Measurements from ENCODE around the gene LRP1B.

The LRP1B gene

DNA sequence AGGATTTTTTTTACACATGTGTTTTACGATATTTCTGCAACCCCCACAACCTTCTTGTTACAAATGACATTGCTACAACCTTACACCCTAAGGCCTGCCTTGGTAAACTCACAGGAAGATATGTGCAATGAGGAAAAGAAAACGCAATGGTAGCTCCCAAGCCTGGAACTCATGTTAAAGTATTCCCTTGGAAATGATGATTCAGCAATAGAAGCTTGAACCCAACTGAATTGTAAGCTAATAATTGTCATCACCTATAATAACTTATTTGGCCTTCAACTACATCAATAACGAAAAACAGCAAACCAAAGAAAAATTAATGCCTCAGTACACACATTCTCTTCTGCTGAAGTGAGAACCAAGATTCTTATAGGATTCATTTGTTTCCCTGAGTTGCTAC lies 491.0 kb downstream of the LRP1B start:
- no peak for DNase-seq

DNA sequence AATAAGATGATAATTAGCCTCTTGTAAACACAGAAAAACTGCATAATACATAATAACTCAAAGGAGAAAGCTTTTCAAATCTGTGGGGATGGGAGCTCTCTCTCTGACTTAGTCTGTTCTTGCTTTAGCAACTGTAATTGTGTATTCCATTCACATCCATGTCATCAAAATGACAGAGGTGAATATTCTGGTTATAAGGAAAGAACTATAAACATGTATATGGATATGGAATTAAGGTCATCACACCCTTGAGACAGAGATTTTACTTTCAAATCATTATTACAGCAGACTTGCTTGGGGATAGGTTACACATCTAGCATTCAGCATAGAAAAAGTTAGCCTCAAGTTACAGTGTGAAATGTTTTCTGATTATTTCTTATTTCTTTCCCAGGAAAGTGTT lies 497.7 kb downstream of the LRP1B start:
- no peak for DNase-seq

DNA sequence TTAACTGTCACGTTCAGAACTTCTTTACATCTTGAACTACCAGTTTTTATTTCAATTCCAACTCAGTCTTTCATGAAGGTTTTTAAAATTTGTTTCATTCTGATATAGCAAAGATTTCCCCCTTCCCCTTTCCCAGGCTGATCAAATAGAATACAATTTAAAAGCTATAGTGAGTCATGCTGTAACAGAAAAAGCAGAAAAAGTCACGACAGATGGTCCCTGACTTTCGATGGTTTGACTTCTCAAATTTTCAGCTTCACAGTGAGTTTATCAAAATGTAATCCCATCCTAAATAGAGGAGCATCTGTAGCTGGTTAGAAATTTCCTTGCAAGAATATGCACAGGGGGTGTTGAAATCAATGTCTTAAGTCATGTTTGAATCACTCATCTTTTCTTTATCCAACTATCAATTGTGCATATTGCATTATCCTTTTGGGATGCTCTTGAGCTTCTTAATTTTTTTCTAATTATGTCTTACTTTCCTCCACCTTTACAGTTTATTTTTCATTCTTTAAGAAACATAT lies 500.3 kb downstream of the LRP1B start:
- DNase-seq: no peak

DNA sequence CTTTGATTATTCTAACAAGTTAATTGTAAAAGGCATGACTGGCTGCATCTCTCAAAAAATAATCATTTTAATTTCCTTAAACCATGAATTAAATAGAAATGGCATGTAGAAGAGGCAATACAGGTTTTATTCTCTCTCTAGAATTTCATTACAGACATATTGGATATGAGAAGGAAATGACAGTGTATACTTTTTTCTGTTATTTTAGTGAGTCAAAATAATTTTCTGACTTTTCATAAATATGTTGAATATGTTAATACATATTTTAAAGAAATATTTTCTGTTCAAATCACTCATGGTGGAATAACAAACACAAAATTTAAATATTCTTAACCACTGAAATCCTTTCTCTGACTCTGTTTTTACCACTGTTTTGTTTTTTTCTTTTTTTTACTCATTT lies 510.4 kb downstream of the LRP1B start:
- DNase-seq: no peak

DNA sequence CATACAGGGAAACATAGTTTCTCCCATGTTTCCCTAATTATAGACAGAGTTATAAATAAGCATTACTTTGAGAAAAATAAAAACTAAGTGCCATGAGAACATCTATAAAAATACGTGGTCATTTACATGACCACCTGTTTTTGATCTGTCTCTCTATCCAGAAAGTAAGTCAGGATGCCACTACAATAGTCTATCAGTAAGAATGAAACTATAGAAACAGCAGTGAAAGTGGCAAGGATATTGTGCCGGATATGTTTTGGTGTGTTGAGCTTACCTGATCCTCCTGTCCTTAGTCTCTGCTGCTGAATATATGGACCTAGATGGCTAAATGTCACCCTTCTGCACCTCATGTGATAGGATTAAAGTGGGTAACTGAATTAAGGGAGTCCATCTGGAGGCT lies 512.4 kb downstream of the LRP1B start:
- no peak for DNase-seq

DNA sequence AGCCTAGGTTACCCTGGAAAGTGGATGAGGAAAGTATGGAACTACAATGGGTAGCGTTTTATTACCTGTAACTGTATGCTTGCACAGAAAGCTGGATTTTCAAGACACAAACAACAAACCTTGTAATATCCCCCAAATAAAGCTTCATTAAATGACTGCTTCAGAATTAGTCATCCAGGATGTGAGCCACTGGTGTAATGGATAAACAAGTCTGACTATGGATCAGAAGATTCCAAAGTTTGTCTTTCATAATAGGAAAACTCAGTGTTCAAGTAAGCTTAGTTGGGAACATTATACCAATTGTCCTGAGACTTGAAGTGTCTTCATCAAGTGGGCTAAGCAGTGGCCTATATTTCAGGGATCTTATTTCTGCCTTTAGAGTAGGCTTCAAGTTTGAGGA lies 518.8 kb downstream of the LRP1B start:
- no peak for DNase-seq

DNA sequence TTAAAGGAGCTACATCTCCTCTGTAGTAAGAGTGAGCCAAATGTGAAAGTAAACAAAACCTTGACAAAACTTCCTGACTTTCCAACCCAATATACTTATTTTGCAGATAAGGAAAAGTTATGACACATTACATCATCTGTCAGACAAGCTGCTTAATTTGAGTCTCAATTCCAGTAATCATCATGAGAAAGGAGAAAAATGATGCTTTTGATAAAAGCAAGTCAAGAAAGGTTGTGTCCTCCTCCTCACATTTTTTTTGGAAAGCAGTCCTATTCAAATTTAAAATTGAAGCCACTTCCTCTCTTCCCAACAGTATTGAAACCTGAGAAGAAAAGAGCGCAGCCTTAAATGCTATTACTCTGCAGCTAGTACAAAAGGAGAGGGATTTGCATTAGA lies 519.6 kb downstream of the LRP1B start:
- DNase-seq: no peak

DNA sequence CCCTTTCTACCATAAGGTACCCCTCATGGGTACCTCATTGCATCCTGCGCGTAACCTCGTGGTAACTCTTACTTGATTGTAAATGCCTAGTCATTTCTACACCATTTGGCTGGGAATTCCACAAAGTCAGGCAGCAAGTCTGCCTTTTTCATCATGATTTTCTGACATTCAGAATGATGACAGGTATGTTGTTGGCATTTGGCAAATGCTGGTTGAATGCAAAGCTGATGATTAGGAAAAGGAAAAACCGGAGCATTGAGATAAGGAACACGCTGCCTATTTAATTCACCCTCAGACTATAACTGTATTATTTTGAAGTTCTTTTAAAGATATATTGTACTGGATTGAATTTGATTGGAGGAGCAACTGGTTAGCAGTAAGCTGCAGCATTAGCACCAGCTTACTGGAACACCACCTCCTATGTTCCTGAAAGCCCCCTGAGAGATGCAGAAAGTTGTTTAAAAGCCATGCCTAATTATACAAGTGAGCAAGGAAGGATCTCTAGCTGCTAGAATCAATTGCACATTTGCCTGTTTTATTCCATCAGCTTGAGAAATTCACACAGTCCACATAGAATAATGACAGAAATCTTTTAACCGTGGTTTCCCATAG lies 520.1 kb downstream of the LRP1B start:
- no peak for DNase-seq

DNA sequence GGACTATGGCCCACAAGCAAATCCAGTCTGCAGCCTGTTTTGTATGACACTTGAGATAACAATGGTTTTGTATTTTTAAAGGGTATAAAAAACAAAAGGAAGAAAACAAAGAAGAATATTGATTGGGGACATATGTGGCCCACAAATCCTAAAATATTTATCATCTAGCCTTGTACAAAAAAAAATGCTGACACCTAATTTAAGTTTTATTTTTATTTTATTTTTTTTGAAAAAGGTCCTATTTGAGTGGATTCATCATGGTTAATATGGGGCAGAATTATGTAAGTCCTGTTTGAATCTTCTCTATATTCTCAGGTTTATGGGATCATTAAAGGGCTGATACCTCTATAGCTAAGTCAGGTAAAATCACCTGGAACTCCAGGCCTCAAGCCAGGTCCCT lies 525.7 kb downstream of the LRP1B start:
- no peak for DNase-seq

DNA sequence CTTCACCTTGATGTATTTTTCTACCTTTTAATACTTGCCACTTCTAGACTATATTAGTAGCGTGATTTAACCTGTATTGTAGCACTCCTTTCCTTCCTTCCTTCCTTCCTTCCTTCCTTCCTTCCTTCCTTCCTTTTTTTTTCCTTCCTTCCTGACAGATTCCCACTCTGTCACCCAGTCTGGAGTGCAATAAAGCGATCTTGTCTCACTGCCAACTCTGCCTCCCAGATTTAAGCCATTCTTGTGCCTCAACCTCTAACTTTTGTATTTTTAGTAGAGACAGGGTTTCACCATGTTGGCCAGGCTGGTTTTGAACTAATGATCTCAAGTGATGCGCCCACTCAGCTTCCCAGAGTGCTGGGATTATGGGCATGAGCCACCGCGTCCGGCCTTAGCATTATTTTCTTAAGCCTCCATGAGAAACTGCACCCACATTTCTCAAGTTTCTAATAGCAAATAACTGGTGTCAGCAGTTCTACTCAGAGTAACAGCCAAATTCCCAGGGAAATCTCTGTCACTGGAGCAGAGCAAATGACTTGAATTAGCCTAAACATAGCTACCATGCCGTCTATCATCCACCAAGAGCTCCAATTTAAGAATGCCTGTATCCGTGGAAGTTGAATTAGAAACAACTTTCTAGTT lies 529.2 kb downstream of the LRP1B start:
- DNase-seq: no peak

DNA sequence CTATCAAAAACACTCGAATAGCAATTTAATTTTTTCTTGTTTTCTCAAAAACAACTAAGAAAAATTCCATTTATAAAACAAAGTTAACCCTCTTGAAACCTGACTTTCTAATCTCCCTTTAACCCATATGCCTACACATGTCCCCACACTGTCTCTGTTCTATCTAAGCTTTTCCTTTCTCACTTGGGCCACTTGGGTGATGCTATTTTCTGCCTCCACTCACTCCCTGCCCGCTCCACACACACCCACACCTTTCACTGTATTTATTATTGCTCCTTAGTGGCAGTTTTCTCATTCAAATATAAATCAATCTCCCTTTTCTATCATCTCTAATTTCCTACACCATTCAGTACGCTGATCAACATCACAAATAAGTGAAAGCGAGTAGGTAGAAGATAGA lies 531.1 kb downstream of the LRP1B start:
- no peak for DNase-seq

DNA sequence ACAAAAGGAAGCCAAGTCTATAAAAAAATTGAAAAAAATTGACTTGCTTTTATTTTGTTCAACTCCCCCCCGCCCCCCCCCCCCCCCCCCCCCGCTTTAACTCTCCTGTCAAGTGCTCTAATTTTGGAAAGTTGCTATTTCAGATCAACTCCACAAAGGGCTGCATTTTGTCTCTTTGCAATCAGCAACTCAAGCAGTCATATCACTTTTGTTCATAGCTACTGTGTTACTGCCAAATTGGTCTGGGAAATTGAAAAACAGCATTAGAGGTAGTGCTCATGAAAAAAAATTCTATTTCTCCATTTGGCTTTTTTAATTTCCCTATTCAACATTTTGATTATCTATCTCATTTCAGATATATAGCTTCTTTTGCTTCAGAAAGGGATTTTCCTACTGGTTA lies 531.8 kb downstream of the LRP1B start:
- DNase-seq: no peak

DNA sequence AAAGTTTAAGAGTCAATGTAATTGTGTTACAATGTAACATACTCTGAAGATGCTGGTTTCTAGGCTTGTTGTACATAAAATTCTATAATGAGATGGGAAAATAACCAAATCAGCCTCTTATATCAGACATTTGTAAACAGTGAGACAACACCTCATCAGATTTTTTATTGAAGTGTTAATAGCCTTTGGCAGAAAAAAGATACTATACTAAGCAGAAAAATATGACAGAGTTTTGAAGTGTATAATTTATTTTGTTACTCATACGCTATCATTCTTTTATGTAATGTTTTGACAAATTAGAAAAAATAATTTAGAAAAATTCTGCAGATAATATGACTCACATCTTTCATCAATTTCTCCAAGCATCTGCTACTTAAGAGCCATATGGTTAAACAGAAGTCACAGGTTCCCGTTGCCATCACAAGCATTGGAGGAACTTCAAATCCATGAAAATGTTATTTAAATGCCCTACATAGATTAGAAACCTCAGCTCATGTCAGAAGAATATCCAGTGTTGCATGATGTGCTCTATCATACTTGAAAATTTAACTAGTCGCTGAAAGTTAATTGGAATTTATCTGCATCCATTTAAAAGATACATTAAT lies 535.4 kb downstream of the LRP1B start:
- no peak for DNase-seq

DNA sequence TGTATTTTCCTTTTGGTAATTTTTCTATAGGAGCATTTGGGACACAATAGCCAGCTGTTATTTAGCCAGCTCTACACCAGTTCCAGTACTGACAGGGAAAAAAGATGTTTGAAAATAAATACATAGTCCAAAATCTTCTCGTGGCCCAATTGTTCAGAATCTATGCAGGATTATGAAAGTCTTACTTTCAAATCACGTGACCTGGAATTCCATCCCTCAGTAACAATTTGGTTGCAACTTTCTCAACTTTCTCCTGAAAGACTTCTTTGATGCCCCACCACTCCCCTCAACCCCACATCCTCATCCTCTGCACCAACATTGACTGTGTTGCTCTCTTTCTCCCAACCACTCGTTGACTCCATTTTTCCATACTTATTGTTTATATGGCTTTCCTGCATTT lies 539.0 kb downstream of the LRP1B start:
- no peak for DNase-seq

DNA sequence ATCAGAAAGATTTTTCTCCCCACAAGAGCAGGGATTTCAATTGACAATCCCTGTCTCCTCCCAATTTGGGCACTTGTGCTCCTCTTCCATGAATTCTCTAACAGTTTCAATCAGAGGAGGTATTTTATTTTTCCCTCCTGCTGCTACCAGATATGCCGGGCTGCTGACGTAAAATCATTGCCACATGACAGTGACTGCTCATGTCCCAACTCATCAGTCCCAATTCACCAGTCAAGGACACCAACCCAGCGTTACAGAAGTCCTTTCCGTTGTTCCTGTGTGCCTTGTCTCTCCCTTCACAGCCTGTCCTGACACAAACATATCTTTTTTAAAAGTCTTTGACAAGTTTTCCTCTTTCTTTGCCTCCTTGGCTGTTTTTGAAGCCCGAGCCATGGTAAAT lies 540.2 kb downstream of the LRP1B start:
- no peak for DNase-seq

DNA sequence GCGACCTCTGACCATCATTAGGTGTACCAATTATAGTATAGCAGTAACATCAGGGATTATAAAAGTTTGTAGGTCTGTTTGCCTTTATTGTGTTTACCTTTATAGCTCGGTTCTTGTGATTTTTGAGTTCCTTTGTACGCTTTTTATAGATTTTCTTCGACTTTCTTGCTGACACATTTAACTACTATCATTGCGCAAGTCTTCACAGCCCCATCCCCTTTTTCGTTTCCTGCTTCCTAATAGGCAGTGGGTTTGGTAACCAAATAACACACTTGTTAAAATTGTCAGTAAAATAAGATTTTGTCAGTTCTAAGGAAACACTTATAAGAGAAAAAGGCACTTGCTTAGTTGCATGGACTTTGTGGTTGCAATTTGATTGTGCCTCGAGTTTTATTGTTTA lies 541.5 kb downstream of the LRP1B start:
- DNase-seq: no peak

DNA sequence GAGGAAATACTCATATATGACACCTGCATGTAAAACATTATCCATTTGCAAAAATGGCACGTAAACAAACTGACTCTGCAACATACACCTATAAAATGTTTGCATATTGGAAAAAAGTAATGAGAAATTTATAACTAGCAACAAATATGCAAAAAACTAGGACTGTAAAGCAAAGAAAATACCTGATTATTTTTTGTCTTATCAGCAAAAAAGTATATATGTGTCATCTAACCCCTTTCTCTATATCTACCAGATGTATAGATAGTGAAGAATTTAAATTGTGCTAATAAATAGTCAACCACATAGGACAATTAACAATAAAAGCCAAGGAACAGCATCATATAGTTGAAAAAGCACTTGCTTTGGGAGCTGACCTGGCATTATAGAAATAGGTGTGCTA lies 543.8 kb downstream of the LRP1B start:
- no peak for DNase-seq

DNA sequence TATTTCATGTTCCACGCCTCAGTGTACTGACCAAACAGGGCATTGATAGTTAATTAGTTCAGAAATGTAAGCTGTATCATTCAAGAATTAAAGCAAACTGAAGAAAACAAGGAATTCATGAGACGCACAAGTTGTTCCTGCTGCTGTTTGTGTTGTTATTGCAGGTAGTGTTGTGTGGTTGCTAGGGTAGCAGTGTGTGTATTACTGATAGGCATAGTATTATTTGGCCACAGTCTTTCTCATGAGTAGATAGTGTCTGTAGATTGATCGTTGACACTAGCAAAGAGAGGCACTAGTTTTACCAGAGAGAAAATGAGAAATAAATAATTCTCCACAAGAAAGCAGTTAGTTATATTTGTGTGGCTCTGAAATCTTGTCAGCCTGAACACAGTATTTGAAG lies 548.6 kb downstream of the LRP1B start:
- no peak for DNase-seq

DNA sequence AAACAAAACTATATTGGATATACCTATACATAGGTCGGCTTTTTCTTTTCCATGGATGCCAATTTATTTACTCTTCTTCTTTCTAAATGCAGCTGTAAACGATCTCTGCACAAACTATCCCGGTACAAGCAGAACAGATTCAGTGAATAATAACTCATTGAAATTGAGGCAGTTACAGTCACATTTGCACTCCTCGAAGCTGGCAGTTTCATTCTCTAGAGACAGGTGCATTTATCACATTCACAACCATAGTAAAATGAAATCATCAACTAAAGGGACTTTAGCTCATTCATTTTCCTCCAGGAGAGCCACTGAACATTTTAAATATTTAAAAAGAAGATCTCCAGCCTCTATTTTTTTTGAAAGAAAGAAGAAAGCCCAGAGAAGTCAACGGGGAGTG lies 551.7 kb downstream of the LRP1B start:
- DNase-seq: no peak

DNA sequence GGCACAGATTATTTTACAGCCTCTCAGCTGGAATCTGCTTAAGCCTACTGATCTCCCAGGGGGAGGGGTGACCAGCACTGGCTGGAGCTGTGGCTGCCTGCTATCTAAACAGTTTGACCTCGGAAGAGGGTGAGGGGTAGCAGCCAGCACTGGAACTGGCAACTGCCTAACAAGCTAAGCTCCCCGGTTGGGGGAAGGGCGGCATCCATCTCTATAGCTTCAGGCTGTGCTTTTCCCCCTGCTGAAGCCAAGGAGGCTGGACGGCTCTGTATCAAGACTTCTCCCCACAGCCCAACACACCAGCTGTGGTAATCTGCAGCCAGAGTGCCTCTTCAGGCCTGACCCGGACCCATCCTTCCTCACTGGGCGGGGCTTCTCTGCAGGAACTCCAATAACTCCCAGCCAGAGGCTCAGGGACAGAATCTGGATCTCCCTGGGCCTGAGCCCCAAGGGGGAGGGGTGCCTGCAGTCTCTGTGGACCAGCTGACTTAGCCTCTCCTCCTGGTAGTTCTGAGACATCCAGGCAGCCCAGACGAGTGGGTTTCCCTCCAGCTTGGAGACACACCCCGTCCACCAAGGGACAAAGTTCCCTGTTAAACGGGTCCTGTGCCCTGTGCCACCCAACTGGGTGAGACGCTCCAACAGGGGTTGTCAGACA lies 560.2 kb downstream of the LRP1B start:
- peak; percentile 87 for DNase-seq

DNA sequence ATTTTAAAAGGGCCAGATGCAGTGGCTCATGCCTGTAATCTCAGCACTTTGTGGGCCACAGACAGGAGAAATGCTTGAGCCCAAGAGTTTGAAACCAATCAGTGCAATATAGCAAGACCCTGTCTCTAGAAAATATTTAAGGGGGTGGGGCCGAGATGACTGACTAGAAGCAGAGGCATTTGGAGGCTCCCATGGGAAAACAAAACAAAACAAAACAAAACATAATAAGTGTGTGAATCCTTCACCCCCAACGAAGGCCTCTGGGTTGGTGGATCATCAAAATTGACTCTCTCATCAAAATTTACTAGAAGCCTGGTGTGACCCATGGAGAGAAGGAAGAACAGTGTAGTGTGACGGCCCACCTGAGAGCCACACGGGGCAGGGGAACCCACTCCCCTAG lies 560.9 kb downstream of the LRP1B start:
- no peak for DNase-seq

DNA sequence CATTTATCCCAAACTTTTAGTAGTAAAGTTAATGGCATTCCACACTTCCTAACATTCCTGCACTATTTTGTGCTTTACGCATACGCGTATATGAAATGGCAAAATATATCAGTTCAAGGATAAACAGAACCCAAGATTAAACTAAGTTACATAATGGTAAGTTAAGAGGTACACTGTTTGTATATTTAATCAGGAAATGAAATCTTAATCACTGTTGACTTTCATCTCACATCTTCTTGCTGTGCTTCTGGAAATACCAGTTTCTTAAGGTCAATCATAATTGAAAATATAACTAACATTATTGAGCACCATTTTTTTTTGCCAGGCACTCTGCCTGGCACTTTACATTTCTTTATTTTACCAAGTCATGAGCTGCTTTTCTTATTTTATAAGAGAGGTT lies 565.2 kb downstream of the LRP1B start:
- no peak for DNase-seq

DNA sequence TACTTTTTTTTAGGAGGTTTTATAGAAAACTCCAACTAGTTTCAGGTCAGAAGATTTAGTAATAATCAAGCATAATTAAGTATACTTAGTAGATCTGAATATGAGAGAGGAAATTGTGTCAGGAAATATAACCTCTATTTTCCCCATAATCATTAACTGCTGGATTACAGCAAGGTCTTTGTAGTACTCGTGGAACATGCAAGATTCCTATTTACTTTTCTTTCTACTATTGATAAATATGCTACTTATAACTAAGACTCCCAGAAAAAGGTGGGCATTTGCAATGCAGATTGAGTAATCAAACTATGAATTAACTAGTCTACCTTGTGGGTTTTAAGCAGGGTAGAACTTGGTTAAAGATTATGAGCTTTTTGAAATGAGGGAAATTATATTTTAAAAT lies 570.1 kb downstream of the LRP1B start:
- DNase-seq: no peak
